ENCODE results near the gene PIK3IP1.
"Not testable (repeated sequence)": the region's sequence is repeated elsewhere in the genome, so short reads cannot be mapped to it uniquely, and the experiment has no call there.

PIK3IP1 gene

DNA sequence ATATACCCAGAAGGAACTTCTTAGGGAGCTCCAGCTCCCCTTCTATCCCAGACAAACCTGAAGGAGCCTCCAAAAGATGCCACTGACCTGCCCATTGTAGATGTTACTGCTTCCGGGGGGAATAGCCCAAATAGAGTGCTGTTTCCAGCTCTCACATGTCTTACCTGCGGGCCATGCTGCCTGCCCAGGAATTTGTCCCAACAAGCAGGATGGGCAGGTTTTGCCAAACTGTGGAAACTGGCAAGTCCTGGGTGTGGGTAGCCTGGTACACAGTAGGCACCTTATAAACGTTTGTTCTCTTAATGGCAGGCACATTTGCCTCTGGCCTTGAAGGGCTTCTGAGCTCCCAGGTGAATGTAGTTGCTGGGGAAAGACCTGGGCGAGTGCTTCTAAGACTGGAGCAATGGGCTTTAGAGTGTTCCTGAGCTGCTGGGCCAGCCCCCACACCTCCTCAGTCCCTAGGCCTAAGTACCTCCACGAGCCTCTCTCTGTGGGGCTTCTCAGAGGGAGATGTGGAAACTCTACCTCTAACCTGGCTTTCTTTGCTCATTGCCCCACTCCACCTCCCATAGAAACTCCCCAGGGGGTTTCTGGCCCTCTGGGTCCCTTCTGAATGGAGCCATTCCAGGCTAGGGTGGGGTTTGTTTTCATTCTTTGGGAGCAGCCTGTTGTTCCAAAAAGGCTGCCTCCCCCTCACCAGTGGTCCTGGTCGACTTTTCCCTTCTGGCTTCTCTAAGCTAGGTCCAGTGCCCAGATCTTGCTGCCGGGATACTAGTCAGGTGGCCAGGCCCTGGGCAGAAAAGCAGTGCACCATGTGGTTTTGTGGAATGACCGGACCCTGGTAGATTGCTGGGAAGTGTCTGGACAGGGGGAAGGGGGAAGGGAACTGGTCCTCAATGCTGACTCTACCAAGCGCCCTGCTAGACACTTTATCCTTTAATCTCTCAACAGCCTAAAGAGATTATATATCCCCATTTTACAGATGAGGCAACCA lies 43.0 kb downstream of the PIK3IP1 start:
- DNase-seq (ENCODE audit: low spot score) = no peak

DNA sequence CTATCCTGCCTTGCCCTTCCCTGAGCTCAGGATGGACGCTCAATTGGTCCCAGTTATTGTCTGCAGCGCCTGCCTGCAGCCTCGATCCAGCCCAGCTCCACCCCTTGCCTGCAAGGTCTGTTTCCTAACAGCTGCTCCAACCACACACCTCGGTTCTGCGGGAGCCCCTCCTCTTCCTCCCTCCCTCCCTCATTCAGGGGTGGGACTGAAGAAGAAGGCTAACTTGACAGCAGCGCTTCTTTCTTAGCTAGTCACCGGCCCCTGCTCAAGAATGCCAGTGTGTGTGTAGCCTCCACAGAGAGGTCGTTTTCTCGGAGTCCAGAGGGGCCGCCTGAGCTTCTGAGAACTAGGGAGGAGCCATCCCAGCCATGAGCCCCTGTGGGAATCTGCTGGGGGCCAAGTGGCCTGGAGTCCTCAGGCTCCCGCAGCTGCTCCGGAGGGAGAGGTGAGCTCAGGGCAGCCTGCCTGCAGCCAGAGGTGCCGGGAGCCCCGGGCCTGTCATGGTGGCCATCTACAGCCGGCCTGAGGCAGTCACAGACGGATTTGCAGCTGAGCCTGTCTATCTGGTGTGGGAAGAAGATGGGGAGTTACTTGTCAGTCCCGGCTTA lies 44.0 kb downstream of the PIK3IP1 start:
- DNase-seq (ENCODE audit: low spot score) = peak; percentile 84

DNA sequence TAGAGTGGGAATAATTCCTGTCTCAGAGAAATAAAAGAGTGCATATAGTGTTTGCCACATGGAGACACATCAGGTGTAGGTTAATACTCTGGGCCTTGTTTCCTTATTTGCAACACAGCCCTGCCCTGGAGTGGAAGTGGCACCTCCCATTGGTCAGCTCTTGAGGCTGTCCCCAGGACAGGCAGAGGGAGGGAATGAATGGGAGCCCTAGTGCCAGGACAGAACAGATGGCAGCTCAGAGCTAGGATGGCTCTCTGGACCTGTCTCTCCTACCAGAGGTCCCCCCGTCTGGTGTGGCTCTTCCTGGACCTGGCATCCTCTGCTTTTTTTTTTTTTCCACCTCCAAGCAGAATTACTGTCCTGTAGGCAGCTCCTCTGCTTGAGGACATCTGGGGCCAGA lies 44.6 kb downstream of the PIK3IP1 start:
- DNase-seq (ENCODE audit: low spot score) = no peak

DNA sequence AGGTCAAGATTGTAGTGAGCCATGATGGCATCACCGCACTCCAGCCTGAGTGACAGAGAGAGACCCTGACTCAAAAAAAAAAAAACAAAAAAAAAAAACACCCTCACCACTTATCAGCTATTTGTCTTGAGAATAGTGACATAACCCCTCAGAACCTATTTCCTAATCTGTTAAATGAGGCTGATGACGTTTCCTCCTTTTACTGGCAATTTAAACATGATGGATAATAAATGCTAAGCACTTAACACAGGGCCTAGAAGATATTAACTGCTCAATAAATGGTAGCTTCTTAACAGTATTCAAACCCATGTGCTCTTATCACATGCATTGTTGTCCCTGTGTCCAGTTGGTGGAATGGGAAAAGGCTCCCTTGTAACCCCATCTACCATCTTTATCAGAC lies 45.6 kb downstream of the PIK3IP1 start:
- DNase-seq (ENCODE audit: low spot score) = no peak

DNA sequence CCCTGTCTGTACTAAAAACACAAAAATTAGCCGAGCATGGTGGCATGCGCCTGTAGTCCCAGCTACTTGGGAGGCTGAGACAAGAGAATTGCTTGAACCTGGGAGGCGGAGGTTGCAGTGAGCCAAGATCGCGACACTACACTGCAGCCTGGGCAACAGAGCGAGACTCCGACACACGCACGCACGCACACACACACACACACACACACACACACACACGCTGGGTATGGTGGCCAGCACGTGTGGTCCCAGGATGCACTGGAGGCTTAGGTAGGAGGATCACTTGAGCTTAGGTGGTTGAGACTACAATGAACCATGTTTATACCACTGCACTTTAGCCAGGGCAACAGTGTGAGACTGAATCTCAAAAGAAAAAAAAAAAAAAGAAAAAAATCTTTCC lies 46.3 kb downstream of the PIK3IP1 start:
- DNase-seq (ENCODE audit: low spot score) = not testable (repeated sequence)

DNA sequence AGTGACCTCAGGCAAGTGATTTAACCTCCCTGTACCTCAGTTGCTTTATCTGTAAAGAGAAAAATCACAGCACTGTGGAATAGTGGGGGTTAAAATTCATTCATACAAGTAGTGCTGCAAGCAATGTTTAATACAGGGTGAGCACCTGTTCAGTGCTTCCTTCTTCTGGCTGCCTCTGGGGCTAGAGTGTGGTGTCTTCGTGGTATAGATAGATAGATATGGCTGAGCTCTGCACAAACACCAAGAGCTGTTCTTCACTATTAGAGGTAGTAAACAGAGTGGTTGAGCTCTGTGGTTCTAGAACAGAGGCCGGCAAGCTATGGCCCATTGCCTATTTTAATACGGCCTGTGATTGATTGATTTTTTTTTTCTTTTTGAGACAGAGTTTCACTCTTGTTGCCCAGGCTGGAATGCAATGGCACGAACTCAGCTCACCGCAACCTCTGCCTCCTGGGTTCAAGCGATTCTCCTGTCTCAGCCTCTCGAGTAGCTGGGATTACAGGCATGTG lies 47.3 kb downstream of the PIK3IP1 start:
- DNase-seq (ENCODE audit: low spot score) = no peak

DNA sequence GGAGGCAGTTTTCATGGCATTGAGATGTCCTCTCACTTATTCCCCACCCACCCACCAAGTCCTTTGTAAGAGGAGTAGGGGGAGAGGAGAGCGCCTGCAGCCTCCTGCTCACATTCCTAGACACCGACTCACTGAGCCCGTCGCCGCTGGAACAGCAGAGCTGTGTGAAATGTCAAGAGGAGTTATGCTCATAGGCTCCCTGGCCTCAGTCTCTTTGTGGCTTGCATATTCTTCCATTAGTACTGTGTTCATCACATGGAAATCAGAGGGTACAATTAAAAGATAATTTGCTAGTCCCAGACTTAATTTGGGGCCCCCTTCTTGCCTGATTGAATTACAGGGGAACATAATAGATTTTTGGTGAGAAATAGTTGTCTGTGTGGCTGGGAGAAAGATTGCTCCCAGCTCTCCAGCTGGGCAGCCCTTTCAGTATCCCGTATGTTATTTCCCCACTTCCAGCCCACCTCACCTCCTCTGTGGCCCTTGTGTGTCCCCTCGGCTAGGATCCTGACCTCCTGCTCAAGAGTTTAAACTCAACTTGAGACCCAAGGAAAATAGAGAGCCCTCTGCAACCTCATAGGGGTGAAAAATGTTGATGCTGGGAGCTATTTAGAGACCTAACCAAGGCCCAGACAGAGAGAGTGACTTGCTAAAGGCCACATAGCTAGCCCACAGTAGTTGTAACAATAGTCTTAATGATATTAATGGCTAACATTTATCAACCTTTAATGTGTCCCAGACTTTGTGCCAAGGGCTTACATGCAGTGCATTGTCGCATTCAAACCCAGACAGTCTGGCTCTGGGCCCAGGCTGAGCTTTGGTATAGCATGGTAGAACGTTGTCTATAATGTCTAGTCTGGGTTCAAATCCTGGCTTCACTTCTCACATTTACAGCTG lies 48.0 kb downstream of the PIK3IP1 start:
- DNase-seq (ENCODE audit: low spot score) = peak; percentile 80

DNA sequence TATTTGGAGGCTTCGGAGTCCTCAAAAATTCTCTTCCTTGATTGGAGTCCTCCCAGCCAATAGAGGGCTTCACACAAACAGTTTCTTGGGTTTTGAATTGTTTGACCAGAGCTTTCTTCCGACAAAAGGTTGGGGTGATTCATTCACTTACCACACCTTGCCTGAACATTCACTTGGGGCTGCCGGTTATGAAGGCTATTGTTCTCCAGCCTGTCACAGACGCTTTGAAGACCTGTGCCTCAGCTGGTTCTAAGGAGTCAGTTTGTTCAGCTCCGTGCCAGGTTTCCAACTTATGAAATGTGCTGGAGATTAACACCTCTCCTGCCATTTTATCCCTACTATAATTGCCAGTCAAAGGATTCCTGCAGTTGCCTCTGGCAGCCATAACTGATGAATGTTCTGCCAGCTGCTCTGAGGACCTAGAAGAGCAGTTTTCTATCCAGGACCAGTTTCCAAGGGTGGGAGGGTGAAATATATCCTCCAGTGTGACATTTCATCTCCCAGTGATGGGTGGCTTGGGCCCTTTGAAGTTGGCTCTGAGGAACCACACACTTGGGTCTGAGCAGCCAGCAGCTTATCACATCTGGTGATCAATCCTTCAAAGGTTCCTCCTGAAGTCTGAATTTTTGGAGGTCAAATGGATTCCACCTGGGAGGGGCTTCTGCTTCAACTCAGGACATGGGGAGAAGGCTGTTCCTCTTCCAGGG lies 48.8 kb downstream of the PIK3IP1 start:
- DNase-seq (ENCODE audit: low spot score) = no peak

DNA sequence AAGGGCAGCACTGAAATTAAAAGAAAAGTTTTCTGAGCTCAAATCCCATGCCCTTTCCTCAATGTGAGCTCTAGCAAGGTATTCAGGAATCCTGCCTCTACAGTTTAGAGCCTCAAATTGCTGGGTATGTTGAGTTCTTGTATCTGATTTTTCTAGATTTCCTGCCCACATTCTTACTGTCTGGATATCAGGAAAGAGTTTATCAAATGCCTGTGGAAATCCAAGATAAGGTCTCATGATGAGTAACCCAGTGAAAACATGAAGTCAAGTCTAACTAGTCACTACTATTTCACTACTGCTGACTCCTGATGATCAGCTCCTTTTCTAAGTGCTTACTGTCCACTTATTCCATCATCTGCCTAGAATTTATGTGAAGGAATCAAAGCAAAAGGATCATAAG lies 50.4 kb downstream of the PIK3IP1 start:
- DNase-seq (ENCODE audit: low spot score) = no peak

DNA sequence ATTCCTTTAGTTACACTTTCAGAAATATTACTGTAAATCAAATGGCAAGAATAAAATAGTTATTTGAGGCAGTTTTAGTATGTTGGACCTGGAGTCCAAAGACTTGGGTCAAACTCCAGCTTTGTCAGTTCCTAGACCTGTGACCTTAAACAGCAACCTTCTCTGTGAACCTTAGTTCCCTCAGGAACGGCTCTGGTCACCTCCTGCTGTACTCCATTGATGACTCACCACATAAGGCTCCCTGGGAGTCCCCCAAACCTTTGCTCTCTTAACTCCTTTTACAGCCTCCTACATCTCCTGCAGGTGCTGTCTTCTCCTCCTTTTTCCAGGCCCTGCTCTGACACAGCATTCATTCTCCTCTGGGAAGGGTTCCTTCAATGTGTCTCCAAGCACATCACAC lies 51.1 kb downstream of the PIK3IP1 start:
- DNase-seq (ENCODE audit: low spot score) = no peak

DNA sequence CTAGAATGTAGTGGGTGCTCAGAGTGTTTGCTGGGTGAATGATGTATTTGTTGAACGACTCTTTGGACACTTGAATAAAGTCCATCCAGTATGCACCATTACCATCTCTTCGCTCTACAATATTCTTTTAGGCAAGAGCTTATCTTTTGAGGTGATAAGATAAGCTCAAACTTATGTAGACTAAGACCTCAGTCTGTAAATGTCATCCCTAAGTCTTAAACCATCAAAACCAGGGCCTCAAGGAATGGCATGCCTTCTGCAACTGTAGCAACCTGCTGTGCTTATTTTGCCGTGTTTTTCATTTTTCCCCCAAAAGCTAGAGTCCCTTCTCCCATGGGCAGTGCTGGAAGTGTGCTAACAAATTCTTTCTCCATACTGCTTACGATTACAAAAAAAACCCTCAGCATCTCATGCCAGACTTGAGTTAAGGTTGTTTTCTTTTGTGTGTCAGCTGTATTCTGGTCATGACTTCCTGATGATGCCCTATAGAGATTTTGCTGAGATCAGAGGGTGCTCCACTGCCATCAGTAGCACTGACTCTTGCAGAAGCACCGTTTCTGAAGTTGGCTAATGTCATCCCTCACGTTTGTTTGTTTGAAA lies 52.4 kb downstream of the PIK3IP1 start:
- no peak for DNase-seq (ENCODE audit: low spot score)

DNA sequence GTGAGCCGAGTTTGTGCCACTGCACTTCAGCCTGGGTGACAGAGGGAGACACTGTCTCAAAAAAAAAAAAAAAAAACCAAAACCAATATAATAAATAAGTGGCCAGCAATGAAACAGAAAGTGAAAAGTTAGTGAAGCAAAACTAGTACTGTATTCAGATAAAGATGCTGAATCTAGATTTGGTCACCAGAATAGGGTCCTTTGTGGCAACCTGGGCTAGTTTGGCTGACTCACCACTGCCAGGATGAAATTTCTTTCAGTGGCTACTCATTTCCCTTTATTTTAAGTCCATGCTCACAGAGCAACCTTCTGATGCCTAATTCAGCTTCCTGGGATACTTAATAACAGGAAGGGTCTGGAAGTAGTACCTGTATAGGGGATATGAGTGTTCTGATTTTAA lies 54.2 kb downstream of the PIK3IP1 start:
- DNase-seq (ENCODE audit: low spot score) = no peak

DNA sequence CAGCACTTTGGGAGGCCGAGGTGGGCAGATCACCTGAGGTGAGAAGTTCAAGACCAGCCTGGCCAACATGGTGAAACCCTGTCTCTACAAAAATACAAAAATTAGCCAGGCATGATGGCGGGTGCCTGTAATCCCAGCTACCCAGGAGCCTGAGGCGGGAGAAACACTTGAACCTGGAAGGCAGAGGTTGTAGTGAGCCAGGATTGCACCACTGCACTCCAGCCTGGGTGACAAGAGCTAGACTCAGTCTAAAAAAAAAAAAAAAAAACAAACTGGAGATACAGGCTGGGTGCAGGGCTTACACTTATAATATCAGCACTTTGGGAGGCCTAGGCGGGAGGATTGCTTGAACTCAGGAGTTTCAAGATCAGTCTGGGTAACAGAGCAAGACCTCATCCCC lies 56.2 kb downstream of the PIK3IP1 start:
- DNase-seq (ENCODE audit: low spot score) = not testable (repeated sequence)

DNA sequence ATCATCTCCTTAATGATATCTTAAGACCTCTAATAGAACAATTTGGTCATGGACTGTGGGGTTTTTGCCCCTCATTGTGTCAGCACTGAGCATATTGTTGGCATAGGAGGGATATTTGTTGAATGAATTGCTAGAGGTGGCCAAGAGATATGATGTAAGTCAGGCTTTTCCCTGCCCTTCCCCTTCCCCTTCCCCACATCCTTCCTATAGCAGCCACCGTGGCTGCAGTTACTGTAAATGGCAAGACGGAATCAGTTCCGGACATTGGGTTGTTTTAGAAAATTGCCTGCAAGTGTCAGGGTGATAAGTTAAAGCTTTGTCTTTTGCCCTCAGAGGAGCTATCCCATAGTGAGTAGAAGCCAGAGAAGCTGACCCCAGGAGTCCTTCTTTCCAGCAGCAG lies 57.2 kb downstream of the PIK3IP1 start:
- no peak for DNase-seq (ENCODE audit: low spot score)

DNA sequence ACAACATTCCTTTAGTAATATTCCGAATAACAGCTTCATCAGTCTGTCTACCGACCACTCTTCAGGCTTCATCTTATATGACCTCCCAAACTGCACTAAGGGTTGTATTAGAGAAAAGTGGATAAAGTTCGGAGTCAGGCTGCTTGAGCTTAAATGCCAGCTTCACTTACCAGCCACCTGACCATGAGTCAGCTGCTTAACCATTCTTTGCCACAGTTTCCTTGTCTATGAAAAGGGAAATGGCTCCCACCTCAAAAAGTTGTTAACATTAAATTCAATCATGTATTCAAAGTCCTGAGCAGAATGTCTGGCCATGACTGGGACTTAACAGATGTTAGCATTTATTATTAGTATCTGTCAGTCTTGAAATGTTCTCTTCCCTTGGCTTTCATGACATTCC lies 59.3 kb downstream of the PIK3IP1 start:
- DNase-seq (ENCODE audit: low spot score) = no peak
